Astrocyte (in vitro differentiated cells and primary cell): Measurements from ENCODE around the gene CRYBA2.

ENCODE experiments used
- CTCF ChIP-seq: IDR thresholded peaks from 2 replicates; pipeline ENCODE4 v1.5.1; 2011; ENCODE audit warnings: low read depth, mild to moderate bottlenecking, inconsistent platforms, low read length, moderate library complexity; ENCODE audit not compliant: insufficient read depth
- EZH2 ChIP-seq: IDR thresholded peaks from 2 replicates; pipeline ENCODE4 v1.6.1; 2012; ENCODE audit warnings: mild to moderate bottlenecking, low read length, inconsistent platforms; ENCODE audit not compliant: insufficient read depth

GRCh38 chr2:218975060-218975777, 18.0 kb downstream of the CRYBA2 start:
- TF ChIP-seq CTCF = no peak
- TF ChIP-seq EZH2 = no peak
